HUES6 (cell line): ENCODE data around the gene PRPF31.

Experiments
- H3K27ac ChIP-seq: 2 replicates; pipeline ENCODE4 v1.7.0; 2013; ENCODE audit warnings: low read depth, mild to moderate bottlenecking, low read length, inconsistent platforms
- H3K27me3 ChIP-seq: 2 replicates; pipeline ENCODE4 v1.6.1; 2013; ENCODE audit warnings: low read length; ENCODE audit not compliant: control insufficient read depth, insufficient read depth
- H3K36me3 ChIP-seq: 2 replicates; pipeline ENCODE4 v1.6.1; 2013; ENCODE audit warnings: low read length; ENCODE audit not compliant: control insufficient read depth, insufficient read depth
- H3K4me1 ChIP-seq: 2 replicates; pipeline ENCODE4 v1.6.1; 2013; ENCODE audit warnings: low read length; ENCODE audit not compliant: control insufficient read depth, insufficient read depth
- H3K4me3 ChIP-seq: 2 replicates; pipeline ENCODE4 v1.5.1; 2013; ENCODE audit warnings: low read depth, low read length
- H3K9ac ChIP-seq: one replicate; pipeline ENCODE4 v1.6.1; 2013; ENCODE audit warnings: mild to moderate bottlenecking, low read length
- H3K9me3 ChIP-seq: 2 replicates; pipeline ENCODE4 v1.6.1; 2013; ENCODE audit warnings: low read depth, low read length; ENCODE audit not compliant: control insufficient read depth, insufficient read depth

Gene PRPF31

DNA sequence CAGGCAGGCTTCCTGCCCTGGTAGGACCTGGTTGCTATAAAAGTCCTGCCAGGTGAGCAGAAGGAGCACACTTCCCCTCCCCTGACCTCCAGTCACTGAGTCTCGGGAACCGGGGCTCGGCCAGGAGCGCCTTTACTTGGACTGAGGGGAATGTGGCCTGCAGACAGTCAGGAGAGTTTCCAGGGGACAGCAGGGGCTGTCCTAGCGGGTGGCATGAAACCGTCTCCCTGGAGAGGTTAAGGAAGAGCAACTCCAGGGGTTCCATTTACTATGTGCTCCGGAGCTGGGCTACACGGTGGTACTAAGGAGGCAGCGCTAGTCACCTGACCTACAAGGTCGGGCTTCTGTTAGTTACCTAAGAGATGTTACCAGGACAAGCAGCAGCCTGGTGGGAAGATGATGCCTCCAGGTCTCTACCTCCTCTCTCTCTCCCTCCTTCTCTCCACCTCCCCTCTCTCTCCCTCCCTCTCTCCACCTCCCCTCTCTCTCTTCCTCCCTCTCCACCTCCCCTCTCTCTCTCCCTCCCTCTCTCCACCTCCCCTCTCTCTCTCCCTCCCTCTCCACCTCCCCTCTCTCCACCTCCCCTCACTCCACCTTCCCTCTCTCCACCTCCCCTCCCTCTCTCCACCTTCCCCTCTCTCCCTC is 17.9 kb downstream of the PRPF31 start:
- H3K4me1 ChIP-seq: 0 out of 2 replicates have a peak, but pooled peaks cover 5% of the 10 kb centered on the region
- peaks cover 37% of the 10 kb centered on the region for H3K36me3 ChIP-seq
- no peaks in the 10 kb centered on the region for H3K27me3 ChIP-seq
- no peak overlapping the region for H3K27ac ChIP-seq
- no peak overlapping the region for H3K4me3 ChIP-seq
- H3K9ac ChIP-seq: no peak overlapping the region
- no peaks in the 10 kb centered on the region for H3K9me3 ChIP-seq

DNA sequence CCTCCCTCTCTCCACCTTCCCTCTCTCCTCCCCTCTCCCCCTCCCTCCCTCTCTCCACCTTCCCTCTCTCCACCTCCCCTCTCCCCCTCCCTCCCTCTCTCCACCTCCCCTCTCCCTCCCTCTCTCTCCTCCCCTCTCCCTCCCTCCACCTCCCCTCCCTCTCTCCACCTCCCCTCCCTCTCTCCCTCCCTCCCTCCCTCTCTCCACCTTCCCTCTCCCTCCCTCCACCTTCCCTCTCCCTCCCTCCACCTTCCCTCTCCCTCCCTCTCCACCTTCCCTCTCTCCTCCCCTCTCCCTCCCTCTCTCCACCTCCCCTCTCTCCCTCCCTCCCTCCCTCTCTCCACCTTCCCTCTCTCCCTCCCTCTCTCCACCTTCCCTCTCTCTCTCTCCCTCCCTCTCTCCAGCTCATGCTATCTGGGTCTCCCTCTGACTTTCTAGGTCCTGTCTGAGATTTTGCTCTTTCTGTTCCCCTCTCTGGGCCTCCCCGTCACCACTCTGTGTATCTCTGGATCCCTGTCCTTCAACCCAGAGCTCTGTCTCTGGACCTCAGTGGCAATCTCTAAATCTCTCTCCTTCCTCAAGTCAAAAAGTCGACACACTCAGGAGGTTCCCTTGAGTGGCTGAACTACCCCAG is 18.5 kb downstream of the PRPF31 start:
- no peak overlapping the region for H3K4me3 ChIP-seq
- H3K9ac ChIP-seq: no peak overlapping the region
- H3K4me1 ChIP-seq: 0 out of 2 replicates have a peak, but pooled peaks cover 6% of the 10 kb centered on the region
- no peaks in the 10 kb centered on the region for H3K9me3 ChIP-seq
- no peak overlapping the region for H3K27ac ChIP-seq
- no peaks in the 10 kb centered on the region for H3K27me3 ChIP-seq
- H3K36me3 ChIP-seq: peaks cover 35% of the 10 kb centered on the region

DNA sequence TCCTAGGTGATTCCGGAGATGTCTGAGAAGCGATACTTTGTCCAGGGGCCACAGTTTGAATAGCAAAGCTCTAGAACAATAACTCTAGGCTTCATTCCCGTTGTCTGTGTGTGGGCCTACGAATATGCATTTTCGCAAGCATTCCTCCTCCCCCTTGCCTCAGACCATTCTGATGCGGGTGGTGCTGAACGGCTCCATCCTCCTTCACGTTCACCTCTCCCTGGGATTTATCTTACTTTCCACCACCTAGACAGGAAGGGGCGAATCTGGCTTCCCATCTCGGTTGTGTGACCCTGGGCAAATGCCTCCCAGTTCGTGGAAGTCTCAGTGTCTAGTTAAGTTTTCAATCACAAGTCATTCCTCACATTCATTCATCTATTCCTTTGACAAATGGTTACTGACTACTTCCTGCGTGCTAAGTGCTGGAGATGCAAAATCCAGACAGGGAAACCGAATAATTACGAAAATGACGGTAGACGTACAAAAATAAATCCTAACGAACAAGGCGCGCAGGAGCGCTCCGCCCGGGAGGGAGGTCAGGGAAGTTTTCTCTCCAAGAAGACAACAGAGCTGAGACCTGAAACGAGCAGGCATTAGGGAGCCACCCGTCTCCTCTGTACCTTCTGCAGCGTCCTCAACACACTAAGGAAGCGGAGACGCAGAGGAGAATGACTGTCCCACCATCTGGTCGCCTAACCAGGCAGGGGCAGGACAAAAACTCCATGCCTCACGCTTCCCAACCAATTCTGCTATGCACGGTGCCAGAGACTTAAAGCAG is 20.7 kb downstream of the PRPF31 start:
- peaks cover 9% of the 10 kb centered on the region; the same call in 1 of the 2 replicates for H3K4me1 ChIP-seq
- peak overlapping the region; percentile 66 for H3K4me3 ChIP-seq
- no peaks in the 10 kb centered on the region for H3K9me3 ChIP-seq
- peak overlapping the region; percentile 48 for H3K9ac ChIP-seq
- no peaks in the 10 kb centered on the region for H3K27me3 ChIP-seq
- H3K27ac ChIP-seq: no peak overlapping the region; the same call in 1 of the 2 replicates
- peaks cover 39% of the 10 kb centered on the region for H3K36me3 ChIP-seq

DNA sequence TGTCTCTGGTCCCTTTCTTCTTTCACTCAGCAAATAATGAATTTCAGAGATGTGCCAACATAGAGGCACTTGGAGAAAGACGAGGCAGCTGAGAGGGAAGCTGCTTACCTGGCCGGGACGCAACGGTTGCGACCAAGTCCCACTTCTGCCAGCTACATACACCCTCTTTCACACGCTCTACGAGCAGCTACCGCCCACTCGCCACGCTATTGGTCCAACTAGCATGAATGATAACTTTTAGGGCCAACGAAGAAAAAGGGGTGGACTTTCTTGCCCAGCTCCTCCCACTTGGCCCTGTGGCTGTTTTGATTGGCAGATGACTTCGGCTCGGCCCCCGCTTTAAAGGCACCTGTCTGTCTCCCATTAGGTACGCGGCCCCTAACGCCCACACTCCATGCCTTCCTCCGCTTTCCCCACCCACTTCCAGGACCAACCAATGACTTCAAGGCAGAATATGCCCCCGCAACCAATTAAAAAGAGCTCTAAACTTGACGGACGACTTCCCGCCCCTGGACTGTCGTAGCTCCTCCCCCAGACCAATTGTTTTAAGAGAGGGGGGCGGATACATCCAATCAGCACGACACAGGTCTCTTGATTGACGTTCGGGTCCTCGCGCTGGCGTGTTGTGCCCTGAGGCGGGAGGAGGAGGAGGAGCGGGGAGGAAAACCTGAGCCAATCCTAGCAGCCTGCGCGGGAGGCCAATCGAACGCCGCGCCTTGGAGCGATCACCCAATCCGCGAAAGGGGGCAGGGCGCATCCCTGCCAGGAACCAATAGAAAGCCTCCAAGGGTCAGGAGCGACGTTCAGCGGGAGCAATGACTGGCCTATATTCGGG is 21.5 kb downstream of the PRPF31 start:
- Histone ChIP-seq H3K9ac (peak overlapping the region; percentile 93), H3K27ac (no peak overlapping the region; the same call in 1 of the 2 replicates), H3K9me3 (no peaks in the 10 kb centered on the region), H3K27me3 (no peaks in the 10 kb centered on the region), H3K4me3 (peak overlapping the region; percentile 71), H3K4me1 (peaks cover 9% of the 10 kb centered on the region; the same call in 1 of the 2 replicates), H3K36me3 (peaks cover 39% of the 10 kb centered on the region)

GRCh38 chr19:54137699-54138488 is 22.3 kb downstream of the PRPF31 start, which contains the start of gene CNOT3:
CNOT3 (plus strand) TSS chr19:54137762; CDS start chr19:54142979, 5,217 bp downstream.
- Histone ChIP-seq H3K4me1 (peaks cover 9% of the 10 kb centered on the region; the same call in 1 of the 2 replicates), H3K27me3 (no peaks in the 10 kb centered on the region), H3K4me3 (peak within 1 kb of the TSS; percentile 71), H3K9ac (peak within 1 kb of the TSS; percentile 93), H3K9me3 (no peaks in the 10 kb centered on the region), H3K36me3 (peaks cover 46% of the 10 kb centered on the region), H3K27ac (peak within 1 kb of the TSS; percentile 99)

- H3K36me3 ChIP-seq: peaks cover 50% of the 10 kb centered on the region
- peak overlapping the region; percentile 93 for H3K9ac ChIP-seq
- no peak overlapping the region; the same call in 1 of the 2 replicates for H3K27ac ChIP-seq
- H3K27me3 ChIP-seq: no peaks in the 10 kb centered on the region
- H3K4me1 ChIP-seq: peaks cover 9% of the 10 kb centered on the region; the same call in 1 of the 2 replicates
- peak overlapping the region; percentile 71 for H3K4me3 ChIP-seq
- H3K9me3 ChIP-seq: no peaks in the 10 kb centered on the region
These were observed 23.1 kb downstream of the PRPF31 start for GRCh38 chr19:54138489-54139256.

- Histone ChIP-seq H3K4me1 (peaks cover 4% of the 10 kb centered on the region; the same call in 1 of the 2 replicates), H3K27me3 (no peaks in the 10 kb centered on the region), H3K9me3 (no peaks in the 10 kb centered on the region), H3K4me3 (no peak overlapping the region), H3K36me3 (peaks cover 76% of the 10 kb centered on the region), H3K27ac (no peak overlapping the region), H3K9ac (no peak overlapping the region)
These were observed 25.8 kb downstream of the PRPF31 start for GRCh38 chr19:54141356-54141755.

DNA sequence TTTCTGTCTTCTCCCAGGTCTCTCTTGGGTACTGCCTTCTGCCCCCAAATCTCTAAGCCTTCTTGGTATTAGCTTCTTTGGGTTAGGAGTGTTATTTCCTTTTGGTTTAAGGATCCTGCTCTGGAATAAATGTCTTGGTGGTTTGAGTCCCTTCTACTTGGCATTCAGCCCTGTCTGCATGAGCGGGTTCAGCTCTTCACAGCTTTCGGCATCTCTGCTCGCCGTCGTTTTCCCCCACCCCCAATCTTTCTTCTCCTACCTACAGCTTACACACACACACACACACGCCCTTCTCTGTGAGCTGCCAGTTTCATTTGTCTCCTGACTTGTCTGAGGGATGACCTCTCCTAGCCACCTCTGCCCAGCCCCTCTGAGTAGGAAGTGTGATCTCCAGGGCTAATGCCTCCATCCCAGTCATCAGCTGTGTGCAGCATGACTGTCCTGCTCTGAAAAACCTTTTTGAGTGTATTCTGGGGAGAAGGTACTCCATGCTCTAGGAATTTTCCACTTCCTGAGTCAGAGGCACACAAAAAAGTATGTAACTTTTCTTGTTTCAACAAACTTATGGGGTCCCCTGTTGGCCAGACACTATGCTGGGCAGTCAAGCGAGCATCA is 26.7 kb downstream of the PRPF31 start:
- H3K27ac ChIP-seq: no peak overlapping the region
- H3K27me3 ChIP-seq: no peaks in the 10 kb centered on the region
- no peak overlapping the region for H3K4me3 ChIP-seq
- peaks cover 4% of the 10 kb centered on the region; the same call in 1 of the 2 replicates for H3K4me1 ChIP-seq
- no peak overlapping the region for H3K9ac ChIP-seq
- peaks cover 86% of the 10 kb centered on the region for H3K36me3 ChIP-seq
- no peaks in the 10 kb centered on the region for H3K9me3 ChIP-seq

DNA sequence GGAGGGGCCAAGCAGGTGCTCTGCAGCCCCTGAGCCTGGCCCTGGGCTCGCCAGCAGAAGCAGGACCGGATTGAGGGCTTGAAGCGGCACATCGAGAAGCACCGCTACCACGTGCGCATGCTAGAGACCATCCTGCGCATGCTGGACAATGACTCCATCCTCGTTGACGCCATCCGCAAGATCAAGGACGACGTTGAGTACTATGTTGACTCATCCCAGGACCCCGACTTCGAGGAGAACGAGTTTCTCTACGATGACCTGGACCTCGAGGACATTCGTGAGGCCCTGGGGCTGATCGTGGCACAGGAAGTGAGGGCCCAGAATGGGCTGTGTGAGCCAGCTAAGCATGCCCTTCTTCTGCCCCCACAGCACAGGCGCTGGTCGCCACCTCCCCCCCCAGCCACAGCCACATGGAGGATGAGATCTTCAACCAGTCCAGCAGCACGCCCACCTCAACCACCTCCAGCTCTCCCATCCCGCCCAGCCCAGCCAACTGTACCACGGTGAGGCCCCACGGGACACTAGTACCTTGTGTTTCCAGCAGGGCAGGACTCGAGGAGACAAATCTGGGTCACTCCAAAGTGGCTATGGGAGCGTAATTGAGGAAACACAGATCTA is 30.1 kb downstream of the PRPF31 start:
- Histone ChIP-seq H3K36me3 (peaks cover 99% of the 10 kb centered on the region), H3K9ac (no peak overlapping the region), H3K4me1 (no peaks in the 10 kb centered on the region)

More for the DNA sequence above, 30.1 kb downstream of the PRPF31 start:
- Histone ChIP-seq H3K9me3 (no peaks in the 10 kb centered on the region), H3K4me3 (no peak overlapping the region), H3K27ac (no peak overlapping the region), H3K27me3 (no peaks in the 10 kb centered on the region)
